ENCODE data around the gene UBASH3B.

GRCh38 chr11:122673701-122674100 lies 18.2 kb downstream of the UBASH3B start:
- TF ChIP-seq CTCF (conservative IDR thresholded peaks at IDR 0.05; ENCODE audit: low read length) (no peak), EZH2phosphoT487 (IDR thresholded peaks at IDR 0.05; ENCODE audit: borderline replicate concordance, low read depth, low read length) (no peak)

Data from OCI-LY7 (cell line).